Left kidney (tissue), 2 donors: ENCODE data around the gene SEPTIN14. TPM values are rescaled to one million over a fixed set of nuclear protein-coding genes. Genes with fewer than 3 reads are reported as not detected.
"Not testable (repeated sequence)": the region's sequence is repeated elsewhere in the genome, so short reads cannot be mapped to it uniquely, and the experiment has no call there.

Experiments
- DNase-seq: peaks from one replicate; pipeline ENCODE4 v3.0.0-alpha.2; 2013
- polyA plus RNA-seq: library from polyadenylated mRNA; unstranded; fragments of 120-200 nt; gene quantifications from one replicate; pipeline ENCODE4 v1.2.1, GENCODE V29; 2013; ENCODE audit not compliant: insufficient read length

The SEPTIN14 gene
- polyA plus RNA-seq, 1 donor = 0.67 TPM

DNA sequence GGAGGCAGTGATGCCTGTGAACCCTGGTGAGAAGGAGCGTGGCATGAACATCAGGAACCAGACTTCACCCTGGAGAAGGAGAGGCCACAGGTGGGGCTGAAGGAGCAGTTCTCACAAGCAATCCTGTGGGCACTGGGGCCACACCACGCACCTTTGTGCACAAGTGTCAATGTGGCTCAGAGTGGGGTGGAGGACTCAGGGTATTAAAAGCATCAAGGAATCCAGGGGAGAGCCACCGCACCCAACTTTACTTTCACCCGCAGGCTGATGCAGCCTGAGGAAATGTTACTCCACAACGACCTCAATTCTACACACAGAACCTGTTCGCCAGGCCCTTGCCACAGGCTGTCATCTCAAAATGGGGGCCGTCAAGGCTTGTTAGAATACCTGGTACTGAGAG lies 77.1 kb downstream of the SEPTIN14 start:
- DNase-seq = not testable (repeated sequence)

DNA sequence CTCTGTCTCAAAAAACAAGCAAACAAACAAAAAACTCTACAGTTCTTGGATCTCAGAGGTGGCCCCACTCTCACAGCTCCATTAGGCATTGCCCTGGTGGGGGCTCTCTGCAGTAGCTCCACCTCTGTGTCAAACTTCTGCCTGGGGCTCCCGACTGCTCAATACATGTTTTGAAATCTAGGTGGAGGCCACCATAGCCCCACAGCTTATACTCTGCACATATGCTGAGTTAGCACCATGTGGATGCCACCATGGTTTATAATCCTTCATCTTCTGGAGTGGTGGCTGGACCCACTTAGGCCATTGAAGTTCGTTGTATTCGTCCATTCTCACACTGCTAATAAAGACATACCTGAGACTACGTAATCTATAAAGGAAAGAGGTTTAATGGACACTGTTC lies 78.4 kb downstream of the SEPTIN14 start:
- DNase-seq = no peak

DNA sequence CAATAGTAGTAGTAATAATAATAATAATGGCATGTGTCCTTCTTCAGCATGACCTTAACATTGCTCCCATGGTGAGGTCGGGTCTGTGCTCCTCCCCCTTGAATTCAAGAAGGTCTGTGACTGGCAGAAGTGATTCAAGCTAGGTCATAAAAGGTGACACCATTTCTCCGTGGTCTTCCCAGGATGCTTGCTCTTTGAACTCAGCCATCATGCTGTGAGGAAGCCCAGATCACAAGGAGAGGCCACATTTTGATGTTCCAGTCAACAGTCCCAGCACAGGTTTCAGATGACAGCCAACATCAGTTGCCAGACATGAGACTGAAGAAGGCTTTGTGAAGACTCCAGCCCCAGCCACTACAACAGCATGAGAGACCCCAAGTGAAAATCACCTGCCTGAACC lies 83.9 kb downstream of the SEPTIN14 start:
- DNase-seq = no peak

DNA sequence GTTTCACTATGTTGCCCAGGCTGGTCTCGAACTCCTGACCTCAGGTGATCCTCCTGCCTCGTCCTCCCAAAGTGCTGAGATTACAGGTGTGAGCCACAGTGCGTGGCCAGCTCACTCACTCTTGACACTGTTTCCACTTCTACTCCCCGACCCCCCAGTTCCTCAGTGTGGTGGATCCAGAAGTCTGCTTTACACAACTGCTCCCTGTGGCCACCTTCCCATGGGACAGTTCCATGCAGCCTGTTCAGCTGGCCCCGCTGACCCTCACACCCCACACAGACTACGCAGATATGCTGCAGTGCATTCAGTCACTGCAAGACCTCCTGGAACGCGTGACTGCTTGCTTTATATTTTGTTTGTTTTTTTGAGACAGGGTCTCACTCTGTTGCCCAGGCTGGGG lies 86.4 kb downstream of the SEPTIN14 start:
- no peak for DNase-seq

DNA sequence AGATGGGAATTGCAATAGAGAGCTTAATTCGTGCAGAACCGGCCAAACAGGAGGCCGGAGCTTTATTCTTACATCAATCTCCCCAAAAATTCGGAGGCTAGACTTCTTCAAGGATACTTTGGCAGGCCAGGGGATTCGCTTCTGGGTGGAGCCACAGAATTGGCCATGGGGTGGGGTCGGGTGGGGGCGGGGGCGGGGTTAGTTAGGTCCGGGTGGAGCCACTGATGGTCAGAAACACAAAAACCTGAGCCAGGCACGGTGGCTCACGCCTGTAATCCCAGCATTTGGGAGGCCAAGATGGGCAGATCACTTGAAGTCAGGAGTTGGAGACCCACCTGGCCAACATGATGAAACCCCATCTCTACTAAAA lies 87.5 kb downstream of the SEPTIN14 start:
- DNase-seq = no peak

DNA sequence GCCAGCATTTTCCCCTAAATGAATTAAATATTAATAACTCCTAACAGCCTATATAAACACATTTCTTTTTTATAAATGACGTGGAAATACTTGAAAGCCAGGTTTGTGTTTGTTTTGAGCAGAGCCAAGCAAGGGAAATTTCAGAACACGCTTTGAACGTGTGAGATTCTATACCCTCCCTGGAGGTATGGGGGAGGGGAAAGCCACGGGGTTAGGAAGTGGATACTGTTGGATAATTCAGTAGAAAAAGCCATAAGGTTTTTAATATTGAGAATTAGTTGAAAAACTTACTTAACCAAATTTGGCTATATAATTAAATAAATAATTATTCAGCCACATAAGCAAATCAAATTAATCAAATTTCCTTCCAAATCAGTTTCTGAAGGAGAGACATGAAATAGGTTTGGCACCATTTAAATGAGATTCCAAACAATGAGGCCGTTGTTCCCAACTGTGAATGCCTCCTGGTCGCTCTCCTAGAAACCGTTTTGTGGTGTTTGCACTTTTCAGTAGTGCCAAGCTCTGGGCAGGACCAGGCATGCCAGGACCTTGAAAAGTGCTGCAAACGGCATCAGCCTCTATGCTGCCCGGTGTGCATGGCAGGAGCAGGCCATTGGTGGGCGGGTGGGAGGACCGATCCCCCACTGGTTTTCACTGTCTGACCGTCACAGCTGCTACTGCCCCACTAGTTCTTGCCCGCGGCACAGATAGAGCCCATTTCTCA lies 88.1 kb downstream of the SEPTIN14 start:
- peak; percentile 25 for DNase-seq

DNA sequence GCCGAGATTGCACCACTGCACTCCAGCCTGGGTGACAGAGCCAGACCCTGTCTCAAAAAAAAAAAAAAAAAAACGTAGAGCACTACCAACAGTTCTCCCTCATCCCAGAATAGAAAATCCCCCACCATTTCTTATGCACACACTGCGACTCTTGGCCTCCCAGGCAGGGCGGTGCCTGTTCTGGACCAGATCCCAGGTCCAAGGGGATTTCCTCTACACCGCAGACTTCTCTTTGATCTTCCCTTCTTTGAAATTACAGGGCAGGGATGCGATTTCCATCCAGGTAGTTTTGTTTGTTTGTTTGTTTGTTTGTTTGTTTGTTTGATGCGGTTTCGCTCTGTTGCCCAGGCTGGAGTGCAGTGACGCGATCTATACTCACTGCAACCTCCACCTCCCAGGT lies 91.8 kb downstream of the SEPTIN14 start:
- no peak for DNase-seq

DNA sequence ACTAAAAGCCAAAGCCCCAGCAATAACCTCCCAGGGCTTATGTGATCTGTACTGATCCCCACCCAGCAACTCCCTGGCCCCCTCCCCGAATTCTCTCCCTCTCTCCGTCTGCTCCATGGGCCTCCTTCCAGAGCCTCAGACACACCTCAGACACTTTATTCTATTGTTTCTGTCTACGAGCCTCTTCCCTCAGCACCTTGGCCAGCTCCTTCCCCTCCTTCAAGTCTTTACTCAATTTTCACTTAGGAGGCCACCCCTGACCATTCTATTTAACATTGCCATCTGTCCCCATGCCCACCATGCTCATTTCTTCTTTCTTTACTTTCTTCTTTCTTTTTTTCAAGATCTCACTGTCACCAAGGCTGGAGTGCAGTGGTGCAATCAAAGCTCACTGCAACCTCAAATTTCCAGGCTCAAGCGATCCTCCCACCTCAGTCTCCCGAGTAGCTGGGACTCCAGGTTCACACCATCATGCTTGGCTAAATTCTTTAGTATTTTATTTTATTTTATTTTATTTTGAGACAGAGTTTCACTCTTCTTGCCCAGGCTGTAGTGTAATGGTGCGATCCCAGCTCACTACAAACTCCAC lies 109.2 kb downstream of the SEPTIN14 start:
- not testable (repeated sequence) for DNase-seq

DNA sequence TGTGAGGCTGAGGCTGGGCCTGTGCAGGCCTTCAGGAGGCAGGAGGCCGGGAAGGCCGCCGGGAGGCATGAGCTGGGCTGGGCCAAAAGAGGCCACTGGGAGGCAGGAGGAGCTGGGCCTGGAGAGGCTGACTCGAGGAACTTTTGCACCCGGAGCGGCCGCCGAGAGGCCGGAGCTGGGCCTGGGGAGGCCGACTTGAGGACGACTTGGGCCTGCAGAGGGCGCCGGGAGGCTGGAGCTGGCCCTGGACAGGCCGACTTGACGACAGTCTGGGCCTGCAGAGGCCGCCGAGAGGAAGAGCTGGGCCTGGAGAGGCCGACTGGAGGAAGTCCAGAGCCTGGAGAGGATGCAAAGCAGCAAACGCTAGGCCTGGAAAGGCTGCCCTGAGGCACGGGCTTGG lies 117.8 kb downstream of the SEPTIN14 start:
- not testable (repeated sequence) for DNase-seq

Other genes with a start within 250 kb of the SEPTIN14 start
- 18.5 TPM for gene ZNF713, start 24.7 kb upstream of the SEPTIN14 start, polyA plus RNA-seq
- 19.1 TPM for gene MRPS17, start 89.1 kb upstream of the SEPTIN14 start, polyA plus RNA-seq
- gene NIPSNAP2, start 101.8 kb upstream of the SEPTIN14 start, polyA plus RNA-seq = 124 TPM
- gene PSPH, start 188.7 kb upstream of the SEPTIN14 start, polyA plus RNA-seq = 30.4 TPM
- gene CCT6A, start 189.0 kb upstream of the SEPTIN14 start, polyA plus RNA-seq = 316 TPM
- 153 TPM for gene SUMF2, start 201.5 kb upstream of the SEPTIN14 start, polyA plus RNA-seq
- gene PHKG1, start 230.2 kb upstream of the SEPTIN14 start, polyA plus RNA-seq = 2.9 TPM
- 208 TPM for gene CHCHD2, start 243.7 kb upstream of the SEPTIN14 start, polyA plus RNA-seq